Neuronal stem cell (in vitro differentiated cells): ENCODE results near the gene NKD2.
A peak's percentile ranks its signal among the peaks of the same experiment; 100 is the strongest.

Experiments
- DNase-seq: peaks from one replicate; pipeline ENCODE4 v3.0.0-alpha.2; 2013; ENCODE audit warnings: low spot score
- H2AFZ ChIP-seq: one replicate; pipeline ENCODE4 v1.6.1; 2013; ENCODE audit warnings: mild to moderate bottlenecking, low read length, inconsistent platforms
- H2AK5ac ChIP-seq: 2 replicates; pipeline ENCODE4 v1.6.1; 2013; ENCODE audit warnings: low read depth, mild to moderate bottlenecking, inconsistent platforms, low read length, moderate library complexity, mixed read lengths
- H2BK120ac ChIP-seq: 2 replicates; pipeline ENCODE4 v1.6.1; 2013; ENCODE audit warnings: low read depth, mild to moderate bottlenecking, inconsistent platforms, low read length, moderate library complexity, mixed read lengths
- H2BK12ac ChIP-seq: one replicate; pipeline ENCODE4 v1.6.1; 2013; ENCODE audit warnings: low read length, inconsistent platforms
- H2BK15ac ChIP-seq: 2 replicates; pipeline ENCODE4 v1.6.1; 2013; ENCODE audit warnings: mild to moderate bottlenecking, low read length, inconsistent platforms, mixed read lengths
- H2BK5ac ChIP-seq: one replicate; pipeline ENCODE4 v1.6.1; 2013; ENCODE audit warnings: inconsistent platforms, mild to moderate bottlenecking, low read length, moderate library complexity
- H3K14ac ChIP-seq: one replicate; pipeline ENCODE4 v1.6.1; 2013; ENCODE audit warnings: low read length, inconsistent platforms
- H3K18ac ChIP-seq: 2 replicates; pipeline ENCODE4 v1.6.1; 2013; ENCODE audit warnings: low read length, inconsistent platforms
- H3K23ac ChIP-seq: 2 replicates; pipeline ENCODE4 v1.6.1; 2013; ENCODE audit warnings: low read depth, mild to moderate bottlenecking, mixed read lengths, low read length, inconsistent platforms; ENCODE audit not compliant: poor library complexity
- H3K27ac ChIP-seq: replicated peaks from 3 replicates; pipeline ENCODE4 v1.5.1; 2013; ENCODE audit warnings: low read length, inconsistent platforms
- H3K27me3 ChIP-seq, 3 experiments: 2 replicates each; pipeline ENCODE4 v1.6.1; 2013; ENCODE audit warnings: low read length in 3 of 3, mild to moderate bottlenecking in 2 of 3, inconsistent platforms in 1 of 3, low read depth in 1 of 3, mixed read lengths in 1 of 3, moderate library complexity in 1 of 3; ENCODE audit not compliant: control insufficient read depth in 3 of 3, insufficient read depth in 3 of 3
- H3K36me3 ChIP-seq, 2 donors: replicated peaks in 1 of 2; 2 replicates each; pipeline ENCODE4 v1.6.1; 2013; ENCODE audit warnings: low read length in 2 of 2; ENCODE audit not compliant: control insufficient read depth in 2 of 2, insufficient read depth in 2 of 2
- H3K4ac ChIP-seq: 2 replicates; pipeline ENCODE4 v1.6.1; 2013; ENCODE audit warnings: inconsistent platforms, mild to moderate bottlenecking, low read length, moderate library complexity
- H3K4me1 ChIP-seq, 2 donors: 1 replicate in 1 of 2; 2 replicates in 1 of 2; pipeline ENCODE4 v1.6.1; 2013; ENCODE audit warnings: low read length in 2 of 2, low read depth in 1 of 2; ENCODE audit not compliant: control insufficient read depth in 2 of 2, insufficient read depth in 1 of 2
- H3K4me2 ChIP-seq: one replicate; pipeline ENCODE4 v1.6.1; 2013; ENCODE audit warnings: mild to moderate bottlenecking, low read length, inconsistent platforms; ENCODE audit not compliant: insufficient read depth, poor library complexity, severe bottlenecking
- H3K4me3 ChIP-seq, 2 donors: 2 replicates each; pipeline ENCODE4 v1.5.1; 2013; ENCODE audit warnings: low read length in 2 of 2, mild to moderate bottlenecking in 2 of 2, inconsistent platforms in 1 of 2, moderate library complexity in 1 of 2
- H3K79me1 ChIP-seq: one replicate; pipeline ENCODE4 v1.6.1; 2013; ENCODE audit warnings: low read depth, mild to moderate bottlenecking, inconsistent platforms, low read length, moderate library complexity
- H3K9ac ChIP-seq: one replicate; pipeline ENCODE4 v1.6.1; 2013; ENCODE audit warnings: mild to moderate bottlenecking, low read depth, low read length, inconsistent platforms; ENCODE audit not compliant: poor library complexity
- H3K9me3 ChIP-seq, 2 donors: replicated peaks in 1 of 2; 2 replicates each; pipeline versions ENCODE3 to v1.6.1; 2013; ENCODE audit warnings: low read length in 2 of 2, mild to moderate bottlenecking in 2 of 2, inconsistent platforms in 1 of 2, low read depth in 1 of 2, mixed read lengths in 1 of 2, moderate library complexity in 1 of 2; ENCODE audit not compliant: control insufficient read depth in 2 of 2, insufficient read depth in 1 of 2
- H4K8ac ChIP-seq: one replicate; pipeline ENCODE4 v1.6.1; 2013; ENCODE audit warnings: low read depth, mild to moderate bottlenecking, inconsistent platforms, low read length, moderate library complexity
- H4K91ac ChIP-seq: one replicate; pipeline ENCODE4 v1.6.1; 2013; ENCODE audit warnings: low read length, low read depth, mild to moderate bottlenecking, inconsistent platforms; ENCODE audit not compliant: poor library complexity
- WGBS, 2 donors: extraction: QIAGEN DNeasy Blood & Tissue Kit; methylation state at CpG; one replicate each; pipeline ENCODE4 v1.1.7; 2013; ENCODE audit warnings: missing lambda C conversion rate in 2 of 2, mixed read lengths in 1 of 2; ENCODE audit not compliant: insufficient read length in 2 of 2, insufficient replicate concordance in 1 of 2; ENCODE audit errors: extremely low coverage in 2 of 2; 5-methylcytosine and 5-hydroxymethylcytosine counted together

The NKD2 gene

DNA sequence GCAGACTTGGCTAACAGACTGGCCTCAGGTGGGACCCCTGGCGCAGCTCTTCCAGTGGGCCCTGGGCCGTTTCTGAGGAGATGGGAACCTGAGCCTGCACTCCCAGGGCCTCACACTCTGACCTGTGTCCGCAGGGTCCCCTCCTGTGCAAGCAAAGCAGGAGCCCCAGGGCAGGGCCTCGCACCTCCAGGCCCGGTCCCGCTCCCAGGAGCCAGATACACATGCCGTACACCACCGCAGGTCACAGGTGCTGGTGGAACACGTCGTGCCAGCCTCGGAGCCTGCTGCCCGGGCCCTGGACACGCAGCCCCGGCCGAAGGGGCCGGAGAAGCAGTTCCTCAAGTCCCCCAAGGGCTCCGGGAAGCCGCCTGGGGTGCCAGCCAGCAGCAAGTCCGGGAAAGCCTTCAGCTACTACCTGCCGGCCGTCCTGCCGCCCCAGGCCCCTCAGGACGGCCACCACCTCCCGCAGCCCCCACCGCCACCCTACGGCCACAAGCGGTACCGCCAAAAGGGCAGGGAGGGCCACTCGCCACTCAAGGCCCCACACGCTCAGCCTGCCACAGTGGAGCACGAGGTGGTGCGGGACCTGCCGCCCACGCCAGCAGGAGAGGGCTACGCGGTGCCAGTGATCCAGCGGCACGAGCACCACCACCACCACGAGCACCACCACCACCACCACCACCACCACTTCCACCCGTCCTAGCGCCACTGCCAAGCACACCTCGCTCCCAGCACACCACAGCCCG, 29.2 kb downstream of the NKD2 start:
- H3K9me3 ChIP-seq: peaks cover 5 to 9% of the 10 kb centered on the region in 2 donors
- no peak overlapping the region for H2AK5ac ChIP-seq
- no peak overlapping the region for H3K9ac ChIP-seq
- H3K4me1 ChIP-seq: no peaks in the 10 kb centered on the region
- H3K79me1 ChIP-seq: peaks cover 2% of the 10 kb centered on the region
- no peak overlapping the region for H2BK15ac ChIP-seq
- no peak overlapping the region for H2BK120ac ChIP-seq
- peak overlapping the region; percentile 53 for H2BK5ac ChIP-seq
- H3K27me3 ChIP-seq: no peaks in the 10 kb centered on the region
- H3K4me3 ChIP-seq: no peak overlapping the region
- no peak overlapping the region for H3K4ac ChIP-seq
- H3K36me3 ChIP-seq: no peaks in the 10 kb centered on the region
- H4K8ac ChIP-seq: no peak overlapping the region
- H3K23ac ChIP-seq: peak overlapping the region; percentile 31
- peak overlapping the region; percentile 57 for H3K18ac ChIP-seq
- H3K4me2 ChIP-seq: no peak overlapping the region
- H2BK12ac ChIP-seq: no peak overlapping the region
- WGBS, 2 donors: no CpG with 5 or more reads among the region's 43 CpGs
- H3K14ac ChIP-seq: peak overlapping the region; percentile 71
- DNase-seq: no peak
- no peak overlapping the region for H3K27ac ChIP-seq
- H2AFZ ChIP-seq: no peak overlapping the region
- H4K91ac ChIP-seq: no peak overlapping the region

DNA sequence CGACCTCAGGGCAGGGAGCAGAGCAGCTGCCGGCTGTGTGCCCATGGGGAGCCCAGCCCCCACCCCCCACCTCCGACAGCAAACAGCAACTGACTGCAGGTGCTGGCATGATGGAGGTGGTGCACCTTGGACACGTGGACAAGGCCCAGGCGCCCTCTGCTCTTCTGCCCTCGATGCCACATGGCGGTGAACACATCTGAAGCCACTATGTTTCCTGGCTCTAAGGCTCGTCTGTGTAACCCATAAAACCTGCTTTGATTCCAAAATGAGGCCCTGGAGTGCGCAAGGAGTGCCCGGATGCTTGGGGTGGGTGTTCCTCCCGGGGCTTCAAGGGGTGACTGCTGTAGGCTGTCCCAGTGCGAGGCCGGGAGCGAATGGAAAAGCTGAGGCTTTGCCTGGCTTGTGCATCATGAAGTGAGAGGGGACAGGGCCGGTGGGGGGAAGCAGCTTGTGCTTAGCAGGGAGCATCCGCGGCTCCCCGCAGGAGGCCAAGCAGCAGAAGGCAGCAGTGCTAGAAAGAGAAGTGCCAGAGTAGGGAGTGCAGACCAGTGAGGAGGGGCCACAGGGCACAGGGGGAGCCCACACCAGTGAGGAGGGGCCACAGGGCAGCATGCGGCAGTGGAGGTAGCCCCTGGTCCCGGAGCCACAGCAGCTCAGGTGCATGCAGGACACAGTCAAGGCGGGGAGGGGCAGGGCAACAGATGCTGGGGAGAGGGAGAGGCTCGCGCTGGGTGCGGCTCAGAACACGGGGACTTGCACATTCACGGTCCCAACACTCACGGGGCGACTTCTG, 30.0 kb downstream of the NKD2 start:
- no peak overlapping the region for H3K27ac ChIP-seq
- peak overlapping the region; percentile 56 for H2AK5ac ChIP-seq
- no peak overlapping the region for H3K4ac ChIP-seq
- peak overlapping the region; percentile 30 for H2BK12ac ChIP-seq
- no peaks in the 10 kb centered on the region for H3K36me3 ChIP-seq
- peaks cover 5 to 9% of the 10 kb centered on the region in 2 donors for H3K9me3 ChIP-seq
- H4K8ac ChIP-seq: peak overlapping the region; percentile 65
- no peak overlapping the region for H4K91ac ChIP-seq
- H3K27me3 ChIP-seq: no peaks in the 10 kb centered on the region
- H3K4me1 ChIP-seq: no peaks in the 10 kb centered on the region
- no peak overlapping the region for H2AFZ ChIP-seq
- peak overlapping the region; percentile 89 for H3K14ac ChIP-seq
- no peak for DNase-seq
- H3K4me2 ChIP-seq: no peak overlapping the region
- peak overlapping the region; percentile 91 for H3K23ac ChIP-seq
- no peak overlapping the region for H3K4me3 ChIP-seq
- no CpG with 5 or more reads among the region's 28 CpGs for WGBS, 2 donors
- no peak overlapping the region for H2BK15ac ChIP-seq
- H3K18ac ChIP-seq: peak overlapping the region; percentile 48
- H3K9ac ChIP-seq: no peak overlapping the region
- peaks cover 2% of the 10 kb centered on the region for H3K79me1 ChIP-seq
- H2BK5ac ChIP-seq: no peak overlapping the region
- H2BK120ac ChIP-seq: no peak overlapping the region

DNA sequence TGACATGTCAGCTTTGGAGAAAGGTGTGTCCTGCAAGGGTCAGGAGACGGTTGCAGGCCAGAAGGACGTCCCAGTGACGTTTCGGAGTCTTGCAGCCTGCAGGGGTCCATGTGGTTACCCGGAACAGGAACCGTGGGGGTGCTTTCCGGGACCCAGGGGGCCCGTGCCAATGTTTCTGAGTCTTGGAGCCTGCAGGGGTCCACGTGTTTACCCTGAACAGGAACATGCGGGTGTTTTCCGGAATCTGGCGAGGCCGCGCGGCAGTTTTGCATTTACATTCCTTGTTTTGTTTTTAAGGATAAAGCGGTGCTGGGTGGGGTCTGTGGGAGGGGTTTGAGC, 30.6 kb downstream of the NKD2 start:
- H4K91ac ChIP-seq: no peak overlapping the region
- H3K79me1 ChIP-seq: peaks cover 2% of the 10 kb centered on the region
- no peak overlapping the region for H3K4me2 ChIP-seq
- H3K4me1 ChIP-seq: no peaks in the 10 kb centered on the region
- H3K9me3 ChIP-seq: peaks cover 5 to 9% of the 10 kb centered on the region in 2 donors
- peak overlapping the region; percentile 91 for H3K23ac ChIP-seq
- H2AK5ac ChIP-seq: peak overlapping the region; percentile 56
- WGBS, 2 donors: no CpG with 5 or more reads among the region's 16 CpGs
- H2BK12ac ChIP-seq: peak overlapping the region; percentile 30
- no peak for DNase-seq
- H2BK5ac ChIP-seq: no peak overlapping the region
- peak overlapping the region; percentile 89 for H3K14ac ChIP-seq
- H3K36me3 ChIP-seq: no peaks in the 10 kb centered on the region
- no peak overlapping the region for H2AFZ ChIP-seq
- no peak overlapping the region for H3K18ac ChIP-seq
- H2BK120ac ChIP-seq: no peak overlapping the region
- no peak overlapping the region for H3K4ac ChIP-seq
- no peak overlapping the region for H4K8ac ChIP-seq
- H3K4me3 ChIP-seq: no peak overlapping the region
- H2BK15ac ChIP-seq: no peak overlapping the region
- H3K9ac ChIP-seq: no peak overlapping the region
- H3K27ac ChIP-seq: no peak overlapping the region
- no peaks in the 10 kb centered on the region for H3K27me3 ChIP-seq

DNA sequence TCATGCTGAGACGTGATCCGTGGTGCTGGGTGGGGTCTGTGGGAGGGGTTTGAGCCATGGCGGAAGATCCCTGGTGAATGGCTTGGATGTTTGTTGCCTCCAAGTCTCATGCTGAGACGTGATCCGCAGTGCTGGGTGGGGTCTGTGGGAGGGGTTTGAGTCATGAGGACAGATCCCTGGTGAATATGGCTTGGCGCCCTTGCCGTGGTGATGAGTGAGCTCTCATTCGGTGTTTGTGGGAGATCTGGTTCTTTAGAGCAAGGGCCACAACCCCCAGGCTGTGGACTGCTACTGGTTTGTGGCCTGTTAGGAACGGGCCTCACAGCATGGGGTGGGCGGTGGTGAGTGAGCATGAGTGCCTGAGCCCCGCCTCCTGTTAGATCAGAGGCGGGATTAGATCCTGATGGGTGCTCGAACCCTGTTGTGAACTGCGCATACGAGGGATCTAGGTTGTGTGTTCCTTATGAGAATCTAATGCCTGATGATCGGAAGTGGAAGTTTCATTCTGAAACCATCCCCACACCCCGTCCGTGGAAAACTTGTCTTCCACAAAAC, 31.2 kb downstream of the NKD2 start:
- Histone ChIP-seq H2BK120ac (no peak overlapping the region), H3K4ac (no peak overlapping the region), H3K9ac (no peak overlapping the region), H2AK5ac (no peak overlapping the region), H2BK5ac (no peak overlapping the region), H3K36me3 (no peaks in the 10 kb centered on the region), H3K27ac (no peak overlapping the region), H3K23ac (no peak overlapping the region), H3K4me1 (no peaks in the 10 kb centered on the region), H3K9me3 (peaks cover 5 to 9% of the 10 kb centered on the region in 2 donors), H3K18ac (no peak overlapping the region), H4K8ac (no peak overlapping the region), H3K4me2 (no peak overlapping the region), H2BK12ac (no peak overlapping the region), H4K91ac (no peak overlapping the region), H3K4me3 (no peak overlapping the region), H3K27me3 (peaks cover 0 to 1% (median 0%) of the 10 kb centered on the region in 3 experiments), H3K79me1 (peaks cover 3% of the 10 kb centered on the region), H2BK15ac (no peak overlapping the region), H3K14ac (peak overlapping the region; percentile 47), H2AFZ (no peak overlapping the region)
- no CpG with 5 or more reads among the region's 18 CpGs for WGBS, 2 donors
- DNase-seq: no peak
